NCI-H1105 (cell line): Measurements from ENCODE around the gene ACVR1C.

Experiments
- DNase-seq: peaks from one replicate; lab custom pipeline; 2025; lab: John Stamatoyannopoulos, UW

The ACVR1C gene

GRCh38 chr2:157497638-157498314 is 130.9 kb downstream of the ACVR1C start:
- peak; percentile 22 for DNase-seq

- peak; percentile 29 for DNase-seq
These were observed 136.4 kb downstream of the ACVR1C start for GRCh38 chr2:157492189-157492773.

GRCh38 chr2:157489983-157490382 is 138.7 kb downstream of the ACVR1C start:
- no peak for DNase-seq

- DNase-seq = no peak
These were observed 139.8 kb downstream of the ACVR1C start for GRCh38 chr2:157488877-157489276.

- no peak for DNase-seq
These were observed 140.9 kb downstream of the ACVR1C start for GRCh38 chr2:157487747-157488146.

GRCh38 chr2:157487271-157487610 is 141.4 kb downstream of the ACVR1C start:
- no peak for DNase-seq

- no peak for DNase-seq
These were observed 141.9 kb downstream of the ACVR1C start for GRCh38 chr2:157486596-157487270.

GRCh38 chr2:157480182-157480961 is 148.3 kb downstream of the ACVR1C start:
- DNase-seq = no peak

GRCh38 chr2:157479081-157480027 is 149.3 kb downstream of the ACVR1C start:
- DNase-seq = no peak

GRCh38 chr2:157477919-157478318 is 150.7 kb downstream of the ACVR1C start:
- no peak for DNase-seq

- DNase-seq = no peak
These were observed 151.5 kb downstream of the ACVR1C start for GRCh38 chr2:157476953-157477709.
